HG03460 (cell line): ENCODE data around the gene FGF11.
"Not testable (repeated sequence)": the region's sequence is repeated elsewhere in the genome, so short reads cannot be mapped to it uniquely, and the experiment has no call there.

ENCODE experiments used
- ATAC-seq: cut with Tn5 transposase; IDR thresholded peaks from one replicate; pipeline ENCODE4 v1.9.1; 2021; ENCODE audit not compliant: unreplicated experiment

The FGF11 gene

DNA sequence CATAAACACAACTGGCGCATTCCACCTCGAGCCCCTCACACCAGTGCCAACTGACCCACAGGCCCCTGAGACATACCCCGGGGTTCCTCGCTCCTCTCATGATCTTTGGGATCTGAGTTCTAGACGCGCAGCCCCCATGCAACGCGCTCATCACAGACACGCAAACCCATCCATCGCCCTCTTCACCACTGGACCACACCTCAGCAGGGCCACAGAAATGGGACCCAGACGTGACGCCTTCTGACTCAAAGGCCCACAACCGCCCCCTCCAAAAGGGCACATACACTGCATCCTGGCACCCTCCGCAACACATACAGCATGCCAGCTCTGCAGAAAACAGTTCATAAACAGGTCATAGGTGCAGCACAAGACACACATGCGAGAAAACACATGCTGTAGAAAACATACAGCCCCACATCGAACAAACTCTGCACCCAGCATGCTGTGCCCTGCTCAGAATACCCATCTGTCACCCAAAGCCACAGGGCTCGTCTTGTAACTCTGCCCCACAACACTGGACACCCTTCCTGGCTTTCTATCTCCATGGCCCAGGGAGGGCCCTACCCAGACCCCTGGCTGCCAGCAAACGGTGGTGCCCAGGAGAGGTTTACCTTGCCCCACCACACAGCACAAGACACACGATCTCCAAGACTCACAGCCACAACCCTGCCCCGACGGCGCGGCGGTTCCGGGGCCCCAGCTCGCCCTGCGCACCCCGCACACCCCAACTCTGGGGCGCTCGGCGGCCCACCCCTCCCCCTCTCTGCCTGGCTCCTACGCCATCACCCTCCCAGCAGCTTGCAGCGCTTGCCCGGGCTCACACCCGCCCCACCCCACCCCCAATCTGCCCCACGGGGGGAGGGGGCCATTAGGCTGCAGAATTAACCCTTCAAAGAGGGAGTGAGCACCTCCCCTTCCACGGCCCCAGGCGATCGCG is 39.2 kb downstream of the FGF11 start:
- ATAC-seq: no peak

DNA sequence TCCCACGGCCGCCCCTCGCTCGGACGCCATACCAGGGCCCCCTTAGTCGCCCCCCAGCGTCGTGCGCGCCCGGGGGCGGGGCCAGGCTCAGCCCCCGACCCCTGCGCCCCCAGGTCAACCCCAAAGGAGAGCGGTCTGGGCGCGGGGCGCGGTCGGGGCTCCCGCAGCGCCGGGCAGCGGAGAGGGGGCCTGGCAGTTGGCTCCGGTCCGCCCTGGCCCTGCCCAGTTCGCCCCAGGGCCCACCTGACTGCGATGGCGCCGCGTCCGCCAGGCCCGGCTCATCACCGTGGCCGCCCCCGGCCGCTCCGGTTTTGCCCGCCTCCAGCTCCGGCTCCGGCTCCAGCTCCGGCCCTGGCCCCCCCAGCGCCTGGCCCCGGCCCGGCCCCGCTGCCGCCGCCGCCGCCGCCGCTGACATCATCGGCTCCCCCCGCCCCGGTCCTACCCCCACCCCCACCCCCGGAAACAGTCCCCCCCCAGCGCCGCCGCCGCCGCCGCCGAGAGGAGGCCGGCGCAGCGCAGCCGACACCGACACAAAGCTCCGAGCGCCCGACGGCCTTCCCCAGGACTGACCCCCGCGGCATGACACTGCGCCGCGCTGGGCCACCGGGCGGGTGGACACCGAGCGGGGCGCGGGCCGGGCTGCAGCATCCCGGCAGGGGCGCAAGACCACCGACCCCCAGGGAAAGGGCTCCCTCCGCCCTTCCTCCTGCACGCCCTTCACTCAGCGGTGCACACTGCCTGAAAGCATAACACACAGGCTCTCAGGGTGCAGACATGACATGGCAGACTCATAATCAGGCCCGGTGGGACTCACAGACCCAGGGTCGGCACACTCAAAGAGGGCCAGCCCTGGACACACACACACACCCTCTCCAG is 40.1 kb downstream of the FGF11 start, which contains the start of gene ZBTB4:
ZBTB4 (minus strand) TSS at position 419 of the 876 bp plus-strand sequence. CDS start 12,830 bp downstream, outside the sequence.
- no peak for ATAC-seq

GRCh38 chr17:7480089-7480384 is 40.7 kb downstream of the FGF11 start:
- ATAC-seq: no peak

DNA sequence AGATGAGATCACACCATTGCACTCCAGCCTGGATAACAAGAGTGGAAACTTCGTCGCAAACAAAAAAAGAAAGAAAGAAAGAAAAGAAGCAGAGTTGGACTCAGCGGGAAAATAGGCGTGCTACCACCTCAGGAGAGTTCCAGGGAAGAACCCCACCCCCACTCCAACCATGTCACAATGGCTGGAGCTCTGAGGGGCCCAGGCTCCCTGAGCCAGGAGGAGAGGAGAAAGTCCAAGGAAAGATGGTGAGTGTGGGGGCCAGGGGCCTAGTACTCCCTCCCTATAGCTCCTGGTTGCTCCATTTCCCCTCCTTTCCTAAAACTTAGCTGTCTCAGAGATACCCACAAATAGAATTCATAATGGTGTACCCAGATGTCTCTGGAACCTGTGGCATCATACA is 42.0 kb downstream of the FGF11 start, which contains the start of gene SLC35G6:
SLC35G6 (plus strand) TSS at position 172 of the 400 bp plus-strand sequence; CDS start at position 243, 71 bp downstream.
- ATAC-seq: not testable (repeated sequence)

DNA sequence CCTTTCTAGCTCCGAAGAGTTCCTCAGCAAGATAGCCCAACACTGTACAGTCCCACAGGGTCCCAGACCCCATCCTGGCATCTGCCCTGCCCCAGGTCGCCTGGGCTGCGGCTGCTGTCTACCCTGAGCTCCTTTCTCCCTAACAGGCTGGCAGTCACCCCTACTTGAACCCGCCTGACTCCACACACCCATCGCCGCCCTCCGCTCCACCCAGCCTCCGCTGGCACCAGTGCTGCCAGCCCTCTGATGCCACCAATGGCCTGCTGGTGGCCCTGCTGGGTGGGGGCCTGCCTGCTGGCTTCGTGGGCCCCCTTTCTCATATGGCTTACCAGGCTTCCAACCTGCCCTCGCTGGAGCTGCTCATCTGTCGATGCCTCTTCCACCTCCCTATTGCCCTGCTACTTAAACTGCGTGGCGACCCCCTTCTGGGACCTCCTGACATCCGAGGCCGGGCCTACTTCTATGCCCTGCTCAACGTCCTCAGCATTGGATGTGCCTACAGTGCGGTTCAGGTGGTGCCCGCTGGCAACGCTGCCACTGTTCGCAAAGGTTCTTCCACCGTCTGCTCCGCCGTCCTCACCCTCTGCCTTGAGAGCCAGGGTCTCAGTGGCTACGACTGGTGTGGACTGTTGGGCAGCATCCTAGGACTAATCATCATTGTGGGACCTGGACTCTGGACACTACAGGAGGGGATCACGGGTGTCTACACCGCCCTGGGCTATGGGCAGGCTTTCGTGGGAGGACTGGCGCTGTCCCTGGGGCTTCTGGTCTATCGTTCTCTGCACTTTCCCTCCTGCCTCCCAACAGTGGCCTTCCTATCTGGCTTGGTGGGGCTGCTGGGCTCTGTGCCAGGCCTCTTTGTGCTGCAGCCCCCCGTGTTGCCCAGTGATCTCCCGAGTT is 42.8 kb downstream of the FGF11 start:
- ATAC-seq: not testable (repeated sequence)

DNA sequence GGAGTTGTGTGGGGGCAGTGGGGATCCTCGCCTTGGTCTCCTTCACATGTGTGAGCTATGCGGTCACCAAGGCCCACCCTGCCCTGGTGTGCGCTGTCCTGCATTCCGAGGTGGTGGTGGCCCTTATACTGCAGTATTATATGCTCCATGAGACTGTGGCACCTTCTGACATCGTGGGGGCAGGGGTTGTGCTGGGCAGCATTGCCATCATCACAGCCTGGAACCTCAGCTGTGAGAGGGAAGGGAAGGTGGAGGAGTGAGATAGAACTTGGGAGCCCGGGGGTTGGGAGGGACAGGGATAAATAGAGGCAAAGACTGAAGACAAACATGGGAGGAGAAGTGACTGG is 43.4 kb downstream of the FGF11 start:
- not testable (repeated sequence) for ATAC-seq

DNA sequence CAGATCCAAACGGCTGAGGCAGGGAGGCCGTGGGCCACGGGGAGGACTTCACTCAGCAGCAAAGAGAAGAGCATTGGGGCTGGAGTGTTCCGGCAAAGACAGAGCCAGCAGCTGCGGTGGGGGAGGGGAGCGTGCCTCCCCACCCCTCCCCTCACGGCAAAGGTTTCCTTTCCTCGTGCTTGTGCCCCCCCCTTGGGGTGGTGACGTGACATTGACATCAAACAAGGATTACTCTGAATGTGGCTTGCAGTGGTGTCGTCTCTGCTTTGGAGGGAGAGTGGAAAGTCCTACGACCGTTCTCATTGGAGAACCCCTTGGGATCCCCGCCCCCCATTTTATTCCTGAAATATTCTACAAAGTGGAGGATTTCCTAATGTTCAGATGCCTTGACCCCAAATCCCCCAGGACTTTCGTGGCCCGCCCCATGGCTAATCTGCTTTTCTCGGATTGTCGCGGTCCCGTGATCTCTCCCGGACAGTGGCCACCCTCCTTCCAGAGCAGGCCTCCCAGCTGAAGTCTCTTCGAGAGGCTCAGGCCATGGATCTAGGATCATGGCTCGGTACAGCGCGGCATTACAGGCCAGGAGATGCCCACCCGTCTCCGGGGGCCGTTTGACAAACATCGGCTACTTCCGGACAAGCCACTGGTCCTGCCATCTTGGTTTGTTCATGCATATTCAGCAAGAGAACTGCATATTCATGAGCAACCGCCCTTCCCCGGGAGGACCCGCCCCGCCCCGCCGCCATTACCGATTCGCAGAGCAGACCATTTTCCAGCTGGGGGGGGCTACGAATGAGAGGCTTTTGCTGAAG is 44.1 kb downstream of the FGF11 start:
- ATAC-seq: peak; percentile 42

DNA sequence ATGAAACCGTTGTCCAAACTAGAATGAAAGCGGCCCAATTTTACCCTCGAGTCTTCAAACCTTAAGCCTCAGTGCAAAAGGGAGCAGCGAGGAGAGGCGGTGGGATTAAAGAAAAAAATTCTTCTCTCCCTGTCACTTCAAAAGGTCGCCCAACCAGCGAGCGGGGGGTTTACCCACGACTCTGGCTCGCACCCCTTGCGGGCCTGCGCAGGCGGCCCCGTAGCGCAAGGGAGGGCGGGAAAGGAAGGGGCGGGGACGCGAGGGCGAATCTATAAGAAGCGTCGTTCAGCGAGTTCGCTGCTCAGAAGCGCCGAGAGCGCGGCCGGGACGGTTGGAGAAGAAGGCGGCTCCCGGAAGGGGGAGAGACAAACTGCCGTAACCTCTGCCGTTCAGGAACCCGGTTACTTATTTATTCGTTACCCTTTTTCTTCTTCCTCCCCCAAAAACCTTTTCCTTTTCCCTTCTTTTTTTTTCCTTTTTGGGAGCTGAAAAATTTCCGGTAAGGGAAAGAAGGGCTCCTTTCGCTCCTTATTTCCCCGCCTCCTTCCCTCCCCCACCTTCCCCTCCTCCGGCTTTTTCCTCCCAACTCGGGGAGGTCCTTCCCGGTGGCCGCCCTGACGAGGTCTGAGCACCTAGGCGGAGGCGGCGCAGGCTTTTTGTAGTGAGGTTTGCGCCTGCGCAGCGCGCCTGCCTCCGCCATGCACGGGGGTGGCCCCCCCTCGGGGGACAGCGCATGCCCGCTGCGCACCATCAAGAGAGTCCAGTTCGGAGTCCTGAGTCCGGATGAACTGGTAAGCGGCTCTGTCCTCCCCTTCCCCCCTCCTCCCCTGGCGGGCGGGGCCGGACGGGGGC is 45.0 kb downstream of the FGF11 start, which contains the start of gene POLR2A:
POLR2A (plus strand) TSS at position 300 of the 852 bp plus-strand sequence.
- peak; percentile 56 for ATAC-seq

- ATAC-seq: no peak
These were observed 45.6 kb downstream of the FGF11 start for GRCh38 chr17:7484919-7485377.

DNA sequence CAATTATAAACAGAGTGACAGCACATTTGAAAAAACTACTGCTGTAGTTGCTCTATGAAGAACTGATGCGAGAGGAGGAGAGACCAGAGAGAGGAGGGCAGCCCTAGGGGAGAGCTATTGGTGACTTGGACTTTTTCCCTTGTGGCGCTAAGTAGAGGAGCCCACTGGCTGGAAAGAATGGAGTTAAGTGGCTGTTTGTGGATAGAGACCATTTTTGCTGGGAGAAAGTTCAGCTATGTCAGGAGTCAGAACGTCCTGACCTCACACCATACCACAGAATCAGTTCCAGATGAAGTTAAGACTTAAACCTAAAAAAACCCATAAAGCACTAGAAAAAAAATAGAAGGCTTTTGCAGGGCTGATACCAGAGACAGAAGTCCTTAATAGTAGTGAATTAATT is 46.9 kb downstream of the FGF11 start:
- no peak for ATAC-seq

DNA sequence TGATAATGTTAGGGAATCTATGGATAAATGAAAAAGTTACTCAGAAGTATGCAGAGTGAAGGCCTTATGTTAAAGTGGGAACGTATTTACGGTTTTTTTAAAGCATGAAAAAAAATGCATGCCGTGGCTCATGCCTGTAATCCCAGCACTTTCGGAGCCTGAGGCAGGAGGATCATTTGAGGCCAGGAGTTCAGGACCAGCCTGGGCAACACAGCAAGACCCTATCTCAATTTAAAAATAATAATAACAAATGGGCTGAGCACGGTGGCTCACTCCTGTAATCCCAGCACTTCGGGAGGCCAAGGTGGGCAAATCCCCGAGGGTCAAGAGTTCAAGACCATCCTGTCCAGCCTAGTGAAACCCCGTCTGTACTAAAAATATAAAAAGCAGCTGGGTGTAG is 50.8 kb downstream of the FGF11 start:
- ATAC-seq: no peak

- no peak for ATAC-seq
These were observed 52.3 kb downstream of the FGF11 start for GRCh38 chr17:7491583-7491982.

GRCh38 chr17:7493941-7494340 is 54.6 kb downstream of the FGF11 start:
- ATAC-seq: no peak
